Lung (tissue), 12 donors: ENCODE data around the gene ENGASE. TPM values are rescaled to one million over a fixed set of nuclear protein-coding genes. Genes with fewer than 3 reads are reported as not detected.

Experiments used
- ATAC-seq: fragments of 200-7000 bp; cut with Tn5 transposase; one replicate; pipeline ENCODE4 v1.9.1; 2020; ENCODE audit warnings: moderate number of reproducible peaks; ENCODE audit not compliant: insufficient read depth, low FRiP score
- DNase-seq, 3 donors: peaks; one replicate each; pipeline ENCODE4 v3.0.0-alpha.2; 2013 to 2017
- H3K27ac ChIP-seq, 2 donors: one replicate each; pipeline ENCODE4 v1.5.1; 2013; ENCODE audit warnings: mild to moderate bottlenecking in 2 of 2, moderate library complexity in 2 of 2, control low read depth in 1 of 2, inconsistent platforms in 1 of 2, low read depth in 1 of 2, low read length in 1 of 2
- H3K27me3 ChIP-seq, 3 donors: one replicate each; pipeline ENCODE4 v1.5.1; 2013; ENCODE audit warnings: low read length in 2 of 3; ENCODE audit not compliant: control insufficient read depth in 3 of 3, insufficient read depth in 3 of 3
- H3K36me3 ChIP-seq, 4 donors: one replicate each; pipeline ENCODE4 v1.5.1; 2013; ENCODE audit warnings: low read length in 4 of 4, mild to moderate bottlenecking in 1 of 4, moderate library complexity in 1 of 4; ENCODE audit not compliant: control insufficient read depth in 4 of 4, insufficient read depth in 4 of 4
- H3K4me1 ChIP-seq, 5 donors: one replicate each; pipeline ENCODE4 v1.5.1; 2013; ENCODE audit warnings: low read length in 5 of 5, mild to moderate bottlenecking in 2 of 5, moderate library complexity in 1 of 5; ENCODE audit not compliant: control insufficient read depth in 5 of 5, insufficient read depth in 5 of 5
- H3K4me3 ChIP-seq: one replicate; pipeline ENCODE4 v1.5.1; 2013; ENCODE audit warnings: mild to moderate bottlenecking, control low read depth, moderate library complexity
- H3K9ac ChIP-seq, 2 donors: one replicate each; pipeline ENCODE4 v1.5.1; 2013; ENCODE audit warnings: low read length in 2 of 2, control low read depth in 1 of 2; ENCODE audit not compliant: insufficient read depth in 1 of 2
- H3K9me3 ChIP-seq, 4 donors: one replicate each; pipeline ENCODE4 v1.5.1; 2013; ENCODE audit warnings: low read length in 3 of 4, mild to moderate bottlenecking in 1 of 4, moderate library complexity in 1 of 4; ENCODE audit not compliant: control insufficient read depth in 4 of 4, insufficient read depth in 3 of 4
- CTCF ChIP-seq: IDR thresholded peaks from 2 replicates; pipeline ENCODE4 v1.5.1; 2012; ENCODE audit warnings: mild to moderate bottlenecking; ENCODE audit errors: control extremely low read depth, extremely low read depth
- WGBS, 2 donors: extraction: QIAGEN DNeasy Blood & Tissue Kit; methylation state at CpG; one replicate each; pipeline ENCODE4 v1.1.7; 2013; 5-methylcytosine and 5-hydroxymethylcytosine counted together
- polyA plus RNA-seq, 2 donors: library from polyadenylated mRNA; stranded (reverse); fragments of 200-250 nt; gene quantifications; one replicate each; pipeline ENCODE4 v1.2.1, GENCODE V29; 2013
- total RNA-seq, 2 donors: library from RNA; depleted of rRNA in 1 of 2; stranded (reverse); fragments of >200 nt in 1 of 2; gene quantifications; one replicate each; pipeline ENCODE4 v1.2.1, GENCODE V29; 2014 to 2021
- donor health status: control.
- donor health status: control.
- donor health status: Bipolar disorder and iron deficiency.
- donor health status: healthy.
- donor health status: DM: yes; HTN: yes; CAD: no.

ENGASE gene
- total and polyA plus RNA-seq, 4 donors = 19.0 to 45.7 (median 32.5) TPM

DNA sequence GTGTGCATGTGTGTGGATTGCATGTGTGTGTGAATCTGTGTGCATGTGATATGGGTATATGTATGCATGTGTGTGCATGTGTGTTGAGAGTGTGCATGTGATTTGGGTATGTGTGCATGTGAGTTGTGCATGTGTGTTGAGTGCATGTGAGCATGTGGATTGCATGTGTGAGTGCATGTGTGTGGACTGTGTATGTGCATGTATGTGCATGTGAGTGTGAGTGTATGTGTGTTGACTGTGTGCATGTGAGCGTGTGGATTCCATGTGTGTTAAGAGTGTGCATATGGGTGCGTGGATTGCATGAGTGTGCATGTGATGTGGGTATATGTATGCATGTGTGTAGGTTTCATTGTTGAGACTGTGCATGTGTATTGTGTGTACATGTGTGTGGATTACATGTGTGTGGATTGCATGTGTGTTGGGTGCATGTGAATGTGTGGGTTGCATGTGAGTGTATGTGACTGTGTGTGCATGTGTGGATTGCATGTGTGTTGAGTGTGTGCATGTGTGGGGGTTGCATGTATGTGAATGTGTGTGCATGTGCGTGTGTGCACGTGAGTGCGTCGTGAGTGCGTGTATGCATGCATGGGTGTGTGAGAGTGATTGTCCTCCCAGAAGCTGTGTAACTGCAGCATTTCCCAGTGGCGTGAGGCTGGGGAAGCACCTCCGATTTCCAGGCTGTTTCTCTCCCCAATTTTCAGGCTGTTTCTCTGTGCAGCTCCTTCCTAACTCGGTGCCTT is 31.3 kb upstream of the ENGASE start:
- DNase-seq = no peak
- no peak for TF ChIP-seq CTCF
- H3K4me3 ChIP-seq = no peak overlapping the region
- H3K36me3 ChIP-seq = peaks cover 0 to 3% (median 0%) of the 10 kb centered on the region in 4 donors
- 93% methylated on average over 10 of the region's 10 CpGs for WGBS, 2 donors
- H3K4me1 ChIP-seq = peaks cover 0 to 9% (median 0%) of the 10 kb centered on the region in 5 donors
- H3K27ac ChIP-seq = no peak overlapping the region
- H3K27me3 ChIP-seq = peaks cover 0 to 7% (median 0%) of the 10 kb centered on the region in 3 donors
- no peak overlapping the region for H3K9ac ChIP-seq
- H3K9me3 ChIP-seq = no peaks in the 10 kb centered on the region
- no peak for ATAC-seq

DNA sequence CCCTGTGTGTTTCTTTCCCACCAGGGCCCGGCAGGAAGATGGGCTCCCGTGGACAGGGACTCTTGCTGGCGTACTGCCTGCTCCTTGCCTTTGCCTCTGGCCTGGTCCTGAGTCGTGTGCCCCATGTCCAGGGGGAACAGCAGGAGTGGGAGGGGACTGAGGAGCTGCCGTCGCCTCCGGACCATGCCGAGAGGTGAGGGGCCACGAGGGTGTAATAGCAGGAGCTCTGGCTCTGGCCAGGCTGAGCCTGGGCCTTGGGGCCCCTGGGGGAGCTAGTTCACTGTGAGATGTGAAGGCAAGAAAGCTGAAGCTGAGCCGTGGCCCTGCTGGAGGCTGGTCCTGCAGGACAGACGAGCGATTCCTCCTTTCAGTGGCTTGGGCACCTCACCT is 30.7 kb upstream of the ENGASE start:
- H3K9ac ChIP-seq = no peak overlapping the region
- 68 to 72% methylated on average over 12 of the region's 12 CpGs for WGBS, 2 donors
- no peak for DNase-seq

GRCh38 chr17:79044462-79044861 is 30.2 kb upstream of the ENGASE start:
- Histone ChIP-seq H3K4me3 (no peak overlapping the region), H3K27ac (no peak overlapping the region), H3K27me3 (peaks cover 0 to 7% (median 0%) of the 10 kb centered on the region in 3 donors), H3K36me3 (peaks cover 0 to 3% (median 0%) of the 10 kb centered on the region in 4 donors), H3K9ac (no peak overlapping the region), H3K4me1 (peaks cover 0 to 9% (median 0%) of the 10 kb centered on the region in 5 donors), H3K9me3 (no peaks in the 10 kb centered on the region)
- ATAC-seq (no peak), DNase-seq (no peak)
- WGBS, 2 donors = 90 to 95% methylated on average over 11 of the region's 11 CpGs
- no peak for TF ChIP-seq CTCF

More for the DNA sequence above, 30.7 kb upstream of the ENGASE start:
- ATAC-seq = no peak
- peaks cover 0 to 7% (median 0%) of the 10 kb centered on the region in 3 donors for H3K27me3 ChIP-seq
- no peak overlapping the region for H3K27ac ChIP-seq
- H3K36me3 ChIP-seq = peaks cover 0 to 3% (median 0%) of the 10 kb centered on the region in 4 donors
- no peak for TF ChIP-seq CTCF
- H3K9me3 ChIP-seq = no peaks in the 10 kb centered on the region
- peaks cover 0 to 9% (median 0%) of the 10 kb centered on the region in 5 donors for H3K4me1 ChIP-seq
- no peak overlapping the region for H3K4me3 ChIP-seq
